ENCODE data around the gene ALK. TPM values are rescaled to one million over a fixed set of nuclear protein-coding genes. Genes with fewer than 3 reads are reported as not detected.
A peak's percentile ranks its signal among the peaks of the same experiment; 100 is the strongest.

ALK gene
- polyA plus RNA-seq, 3 donors = not detected

- H3K27me3 Mint-ChIP-seq (ENCODE audit: low read depth in 3 of 3) = peaks cover 0 to 6% (median 0%) of the 10 kb centered on the region in 3 donors
- no peaks in the 10 kb centered on the region for H3K9me3 ChIP-seq (replicated peaks in 1 of 2; ENCODE audit: control insufficient read depth in 1 of 2, insufficient read depth in 1 of 2, low read length in 2 of 2)
- no peak overlapping the region for H3K27ac Mint-ChIP-seq
- no peak overlapping the region for H3K27ac ChIP-seq (ENCODE audit: low read depth in 1 of 2, low read length in 2 of 2)
- no peaks in the 10 kb centered on the region for H3K36me3 Mint-ChIP-seq
- no peaks in the 10 kb centered on the region for H3K4me1 Mint-ChIP-seq
- H3K27me3 ChIP-seq (ENCODE audit: control insufficient read depth in 2 of 2, insufficient read depth in 2 of 2, low read length in 2 of 2) = no peaks in the 10 kb centered on the region
- no peaks in the 10 kb centered on the region for H3K36me3 ChIP-seq (replicated peaks in 1 of 2; ENCODE audit: control insufficient read depth in 1 of 2, insufficient read depth in 2 of 2, low read length in 2 of 2)
- intact Hi-C loops (cut with micrococcal nuclease) = no loop called here
- no peaks in the 10 kb centered on the region for H3K4me1 ChIP-seq (ENCODE audit: control insufficient read depth in 1 of 2, insufficient read depth in 2 of 2, low read length in 2 of 2)
- no peak overlapping the region for H3K9ac ChIP-seq (ENCODE audit: insufficient read depth, low read length, poor library complexity, severe bottlenecking)
- H3K4me3 ChIP-seq (replicated peaks in 1 of 3; ENCODE audit: low read depth in 2 of 3, low read length in 3 of 3) = no peak overlapping the region
- no peak overlapping the region for H3K4me2 ChIP-seq (replicated peaks; ENCODE audit: extremely low read depth, low read length, poor library complexity, severe bottlenecking)
- H4K20me1 ChIP-seq (ENCODE audit: insufficient read depth, low read length) = no peaks in the 10 kb centered on the region
- TF ChIP-seq, protein P1, sequence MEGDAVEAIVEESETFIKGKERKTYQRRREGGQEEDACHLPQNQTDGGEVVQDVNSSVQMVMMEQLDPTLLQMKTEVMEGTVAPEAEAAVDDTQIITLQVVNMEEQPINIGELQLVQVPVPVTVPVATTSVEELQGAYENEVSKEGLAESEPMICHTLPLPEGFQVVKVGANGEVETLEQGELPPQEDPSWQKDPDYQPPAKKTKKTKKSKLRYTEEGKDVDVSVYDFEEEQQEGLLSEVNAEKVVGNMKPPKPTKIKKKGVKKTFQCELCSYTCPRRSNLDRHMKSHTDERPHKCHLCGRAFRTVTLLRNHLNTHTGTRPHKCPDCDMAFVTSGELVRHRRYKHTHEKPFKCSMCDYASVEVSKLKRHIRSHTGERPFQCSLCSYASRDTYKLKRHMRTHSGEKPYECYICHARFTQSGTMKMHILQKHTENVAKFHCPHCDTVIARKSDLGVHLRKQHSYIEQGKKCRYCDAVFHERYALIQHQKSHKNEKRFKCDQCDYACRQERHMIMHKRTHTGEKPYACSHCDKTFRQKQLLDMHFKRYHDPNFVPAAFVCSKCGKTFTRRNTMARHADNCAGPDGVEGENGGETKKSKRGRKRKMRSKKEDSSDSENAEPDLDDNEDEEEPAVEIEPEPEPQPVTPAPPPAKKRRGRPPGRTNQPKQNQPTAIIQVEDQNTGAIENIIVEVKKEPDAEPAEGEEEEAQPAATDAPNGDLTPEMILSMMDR (IDR thresholded peaks at IDR 0.05) = no peak
- no peak overlapping the region for H3K4me3 Mint-ChIP-seq
- DNase-seq = no peak
- WGBS (ENCODE audit: insufficient coverage) = 83% methylated on average over 2 of the region's 6 CpGs
- peaks cover 0 to 2% (median 0%) of the 10 kb centered on the region in 7 donors for H3K9me3 Mint-ChIP-seq
- H2AFZ ChIP-seq (ENCODE audit: insufficient read depth, low read depth, low read length, poor library complexity, severe bottlenecking) = no peak overlapping the region
- H3K79me2 ChIP-seq (ENCODE audit: insufficient read depth, low read length) = no peaks in the 10 kb centered on the region
Measured at GRCh38 chr2:29567906-29568520, 353.4 kb downstream of the ALK start.

DNA sequence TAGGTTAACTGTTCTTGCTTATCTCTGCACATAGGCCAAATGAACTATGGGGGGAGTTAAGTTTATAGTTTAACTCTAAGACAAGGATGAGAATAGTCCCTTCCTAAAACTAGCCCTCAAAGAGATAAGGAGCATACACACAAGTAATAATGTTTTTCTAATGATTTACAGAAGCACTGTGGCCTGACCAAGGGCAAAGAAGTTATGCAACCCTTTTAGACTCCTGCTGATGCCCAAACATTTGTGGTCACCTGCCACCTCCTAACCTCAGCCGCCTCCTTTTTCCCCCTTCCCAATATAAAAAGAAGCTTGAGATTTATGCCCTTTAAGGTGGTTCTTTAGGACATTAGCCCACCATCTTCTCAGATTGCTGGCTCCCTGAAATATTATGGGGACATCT, 357.7 kb downstream of the ALK start:
- intact Hi-C loops (cut with micrococcal nuclease) = no loop called here
- Mint-ChIP-seq H3K27me3 (ENCODE audit: low read depth in 3 of 3) (peaks cover 0 to 2% (median 0%) of the 10 kb centered on the region in 3 donors), H3K27ac (peak overlapping the region in 1 of 7 donors; percentile 25)

More for the DNA sequence above, 357.7 kb downstream of the ALK start:
- Histone ChIP-seq H3K4me2 (replicated peaks; ENCODE audit: extremely low read depth, low read length, poor library complexity, severe bottlenecking) (no peak overlapping the region), H3K9ac (ENCODE audit: insufficient read depth, low read length, poor library complexity, severe bottlenecking) (no peak overlapping the region), H3K4me3 (replicated peaks in 1 of 3; ENCODE audit: low read depth in 2 of 3, low read length in 3 of 3) (no peak overlapping the region), H3K27ac (ENCODE audit: low read depth in 1 of 2, low read length in 2 of 2) (no peak overlapping the region), H4K20me1 (ENCODE audit: insufficient read depth, low read length) (no peaks in the 10 kb centered on the region), H3K9me3 (replicated peaks in 1 of 2; ENCODE audit: control insufficient read depth in 1 of 2, insufficient read depth in 1 of 2, low read length in 2 of 2) (no peaks in the 10 kb centered on the region), H3K79me2 (ENCODE audit: insufficient read depth, low read length) (no peaks in the 10 kb centered on the region), H3K36me3 (replicated peaks in 1 of 2; ENCODE audit: control insufficient read depth in 1 of 2, insufficient read depth in 2 of 2, low read length in 2 of 2) (no peaks in the 10 kb centered on the region), H3K4me1 (ENCODE audit: control insufficient read depth in 1 of 2, insufficient read depth in 2 of 2, low read length in 2 of 2) (peaks cover 0 to 4% of the 10 kb centered on the region in 2 donors), H3K27me3 (ENCODE audit: control insufficient read depth in 2 of 2, insufficient read depth in 2 of 2, low read length in 2 of 2) (no peaks in the 10 kb centered on the region), H2AFZ (ENCODE audit: insufficient read depth, low read depth, low read length, poor library complexity, severe bottlenecking) (no peak overlapping the region)
- Mint-ChIP-seq H3K9me3 (peaks cover 0 to 4% (median 0%) of the 10 kb centered on the region in 7 donors), H3K4me3 (no peak overlapping the region), H3K36me3 (no peaks in the 10 kb centered on the region), H3K4me1 (peaks cover 8% of the 10 kb centered on the region)
- no peak for DNase-seq
- 40% methylated on average over 1 of the region's 1 CpG for WGBS (ENCODE audit: insufficient coverage)
- TF ChIP-seq, protein P1 (IDR thresholded peaks at IDR 0.05) = no peak

Measured in CD14-positive monocyte (primary cell).